Activated CD4-positive, CD25-positive, alpha-beta regulatory T cell treated with anti-CD3 and anti-CD28 coated beads, Interleukin-2, amount 50 U/mL, for 24 hours (primary cell): ENCODE measurements around the gene TRAF7.

Source experiments
- ATAC-seq, 2 donors: fragments of 150-1000 bp; cut with Tn5 transposase; one replicate each; pipeline ENCODE4 v1.10.0; 2021; ENCODE audit warnings: mild to moderate bottlenecking in 1 of 2, moderate library complexity in 1 of 2

Gene TRAF7

GRCh38 chr16:2166263-2167067, 10.9 kb downstream of the TRAF7 start:
- ATAC-seq, result no peak

GRCh38 chr16:2167068-2167638, 11.6 kb downstream of the TRAF7 start:
- ATAC-seq, result no peak

GRCh38 chr16:2170080-2170479, 14.5 kb downstream of the TRAF7 start:
- ATAC-seq, result no peak

DNA sequence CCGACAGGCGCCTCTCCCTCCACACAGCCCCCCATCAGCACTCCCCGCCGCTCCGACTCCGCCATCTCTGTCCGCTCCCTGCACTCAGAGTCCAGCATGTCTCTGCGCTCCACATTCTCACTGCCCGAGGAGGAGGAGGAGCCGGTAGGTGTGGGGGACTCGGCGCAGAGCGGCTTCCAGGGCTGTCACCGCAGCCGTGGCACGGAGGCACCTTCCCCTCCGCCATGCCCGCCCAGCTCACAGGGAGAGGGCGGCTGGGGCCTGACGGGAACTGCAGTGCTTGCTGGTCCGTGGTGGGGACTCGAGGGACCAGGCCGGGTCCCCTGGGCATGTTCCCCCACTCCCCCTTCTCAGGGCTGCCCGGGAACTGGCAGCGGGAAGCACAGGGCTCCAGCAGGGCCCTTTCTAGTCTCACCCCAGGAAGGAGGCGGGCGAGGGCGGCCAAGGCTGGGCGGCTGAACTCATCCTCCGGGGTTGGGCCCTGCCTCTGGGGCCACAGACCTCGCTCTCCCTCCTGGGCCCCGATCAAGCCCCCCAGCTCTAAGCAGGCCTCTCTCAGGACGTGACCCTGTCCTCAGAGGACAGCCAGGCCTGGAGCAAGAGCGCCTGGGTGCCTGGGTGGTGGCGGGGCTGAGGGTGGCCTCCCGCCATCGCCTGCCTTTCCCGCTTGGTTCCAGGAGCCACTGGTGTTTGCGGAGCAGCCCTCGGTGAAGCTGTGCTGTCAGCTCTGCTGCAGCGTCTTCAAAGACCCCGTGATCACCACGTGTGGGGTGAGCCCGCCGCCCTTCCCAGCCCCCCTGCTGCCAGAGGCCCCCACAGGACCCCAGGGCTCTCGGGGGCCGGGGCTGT, 15.2 kb downstream of the TRAF7 start:
- no peak for ATAC-seq

DNA sequence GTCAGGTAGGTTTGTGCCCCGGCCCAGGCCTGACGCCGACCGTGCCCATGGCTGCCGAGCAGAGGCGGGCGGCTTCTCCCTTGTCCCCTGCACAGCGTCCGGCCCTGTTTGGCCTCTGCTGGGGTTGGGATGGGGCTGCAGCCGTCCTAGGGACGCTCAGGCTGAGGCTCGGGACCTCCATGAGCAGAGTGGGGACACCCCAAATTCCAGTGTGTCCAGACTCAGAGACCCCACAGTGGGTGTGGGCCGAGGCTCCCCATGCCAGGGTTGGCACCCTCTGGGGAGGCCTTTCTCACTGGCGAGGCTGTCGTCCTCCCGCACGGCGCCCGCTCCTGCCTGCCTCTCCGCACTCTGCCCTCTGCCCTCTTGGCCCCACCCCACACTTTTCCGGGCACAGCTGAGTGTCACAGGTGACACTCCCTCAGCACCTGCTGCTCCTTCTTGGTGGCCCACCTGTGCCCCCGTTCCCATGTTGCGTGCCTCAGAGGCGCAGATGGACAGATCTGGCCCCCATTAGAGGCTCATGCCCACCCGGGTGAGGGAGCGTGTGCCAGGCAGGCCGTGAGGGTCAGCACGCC, 16.1 kb downstream of the TRAF7 start:
- no peak for ATAC-seq

- no peak for ATAC-seq
These were observed 17.2 kb downstream of the TRAF7 start for GRCh38 chr16:2172688-2173335.

GRCh38 chr16:2173366-2173765, 17.8 kb downstream of the TRAF7 start:
- ATAC-seq, result no peak

GRCh38 chr16:2173916-2174315, 18.3 kb downstream of the TRAF7 start:
- ATAC-seq, result no peak

DNA sequence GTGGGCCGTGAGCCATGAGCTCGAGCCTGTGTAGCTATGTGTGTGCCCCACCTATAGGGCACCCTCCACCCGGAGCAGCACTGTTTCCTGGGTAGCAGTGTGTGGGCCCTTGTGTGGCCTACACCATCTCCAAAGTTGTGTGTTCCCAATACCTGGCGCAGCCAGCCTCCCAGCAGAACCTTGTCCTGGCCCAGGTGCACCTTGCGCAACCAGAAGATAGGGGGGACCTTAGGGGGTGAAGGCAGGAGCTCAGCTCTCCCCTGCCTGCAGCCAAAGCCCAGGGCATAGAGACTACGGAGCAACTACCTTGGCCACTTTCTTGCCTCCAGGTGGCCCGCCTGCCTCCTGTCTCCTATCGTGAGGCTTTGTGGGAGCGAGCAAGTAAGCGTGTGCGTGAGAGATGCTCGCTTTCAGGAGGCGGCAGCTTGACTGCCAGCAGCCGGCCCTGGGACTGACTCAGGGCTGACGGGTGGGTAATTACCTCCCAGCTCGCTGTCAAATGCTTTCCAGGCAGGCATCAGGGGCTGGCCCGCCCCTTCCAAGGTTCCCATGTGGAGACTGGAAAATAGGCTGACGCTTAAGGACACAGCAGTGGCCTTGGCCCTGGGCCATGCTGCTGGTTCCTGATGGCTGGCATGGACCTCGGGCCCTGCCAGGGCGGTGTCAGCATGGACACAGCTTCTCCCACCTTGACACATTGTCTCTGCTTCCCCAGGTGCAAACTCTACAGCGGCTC, 19.0 kb downstream of the TRAF7 start:
- ATAC-seq, result no peak

DNA sequence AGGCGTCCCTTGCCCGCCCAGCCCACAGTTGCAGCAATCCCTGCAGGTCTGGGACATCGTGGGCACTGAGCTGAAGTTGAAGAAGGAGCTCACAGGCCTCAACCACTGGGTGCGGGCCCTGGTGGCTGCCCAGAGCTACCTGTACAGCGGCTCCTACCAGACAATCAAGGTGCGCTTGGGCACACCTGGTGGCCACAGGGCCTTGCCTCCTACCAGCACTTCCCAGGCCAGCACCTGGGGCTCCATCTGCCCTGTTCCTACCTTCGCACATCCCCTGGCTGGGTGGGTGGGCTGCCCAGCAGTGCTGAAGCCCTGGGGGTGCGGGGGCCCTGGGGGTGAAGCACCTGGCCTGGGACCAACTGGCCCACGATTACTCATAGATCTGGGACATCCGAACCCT, 19.9 kb downstream of the TRAF7 start:
- ATAC-seq, result no peak

DNA sequence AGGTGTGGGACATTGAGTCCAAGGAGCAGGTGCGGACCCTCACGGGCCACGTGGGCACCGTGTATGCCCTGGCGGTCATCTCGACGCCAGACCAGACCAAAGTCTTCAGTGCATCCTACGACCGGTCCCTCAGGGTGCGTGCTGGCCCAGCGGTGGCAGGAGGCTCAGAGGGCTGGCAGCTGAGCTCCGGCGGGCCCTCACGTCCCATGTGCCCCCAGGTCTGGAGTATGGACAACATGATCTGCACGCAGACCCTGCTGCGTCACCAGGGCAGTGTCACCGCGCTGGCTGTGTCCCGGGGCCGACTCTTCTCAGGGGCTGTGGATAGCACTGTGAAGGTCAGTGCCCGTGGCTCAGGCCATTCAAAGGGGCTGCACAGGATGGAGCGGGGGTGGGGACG, 20.5 kb downstream of the TRAF7 start:
- ATAC-seq, result no peak

- no peak for ATAC-seq
These were observed 21.5 kb downstream of the TRAF7 start for GRCh38 chr16:2177101-2177500.

DNA sequence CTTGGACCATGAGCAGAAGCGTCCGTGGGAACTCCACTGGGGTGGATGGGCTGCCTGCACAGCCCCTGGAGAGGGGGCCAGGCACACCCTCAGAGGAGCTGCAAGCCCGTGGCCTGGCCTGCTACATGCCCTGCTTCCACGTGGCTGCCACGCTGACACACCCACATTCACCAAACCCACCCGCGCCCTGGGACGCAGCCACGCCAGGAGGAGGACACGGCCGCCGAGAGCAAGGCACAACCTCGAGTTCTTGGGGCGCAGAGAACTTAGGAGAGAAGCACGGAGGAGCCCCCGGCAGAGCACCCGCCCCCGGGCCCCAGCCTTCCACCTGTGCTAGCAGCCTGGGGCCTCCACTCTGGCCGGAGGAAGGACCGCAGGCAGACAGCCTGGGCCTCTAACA, 22.0 kb downstream of the TRAF7 start:
- ATAC-seq, result no peak

DNA sequence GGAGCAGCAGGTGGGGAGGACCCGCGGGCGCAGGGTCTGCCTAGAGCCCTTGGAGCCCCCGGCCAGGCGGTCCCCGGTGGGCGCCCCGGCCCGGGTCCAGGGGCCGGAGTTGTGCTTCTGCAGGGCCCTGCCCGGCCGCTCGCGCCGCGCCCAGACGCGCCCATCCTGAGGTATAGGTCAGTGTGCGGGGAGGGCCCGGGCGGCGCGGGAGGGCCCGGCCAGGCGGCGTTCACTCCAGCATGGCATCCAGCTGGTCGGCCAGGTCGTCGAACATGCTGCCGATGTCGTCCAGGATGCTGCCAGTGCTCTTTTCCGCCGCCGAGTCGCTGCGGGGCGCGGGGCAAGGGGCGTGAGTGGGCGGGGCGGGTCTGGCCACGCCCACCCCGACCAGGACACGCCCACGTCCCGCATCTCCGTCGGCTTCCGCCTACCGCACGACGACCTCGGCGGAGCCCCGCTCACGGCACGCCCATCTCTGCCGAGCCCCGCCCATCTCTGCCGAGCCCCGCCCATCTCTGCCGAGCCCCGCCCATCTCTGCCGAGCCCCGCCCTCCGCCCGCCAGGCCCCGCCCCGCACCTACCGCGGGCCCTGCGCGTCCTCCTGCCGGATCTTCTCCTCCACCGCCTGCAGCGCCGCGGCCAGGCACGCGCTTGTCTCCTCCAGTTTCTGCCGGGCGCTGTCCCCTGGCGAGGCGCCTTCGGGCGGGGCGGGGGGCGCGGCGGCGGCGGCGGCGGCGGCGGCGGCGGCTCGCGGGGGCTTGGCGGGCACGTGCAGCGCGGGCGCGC, 22.9 kb downstream of the TRAF7 start:
- ATAC-seq, result peak; percentile 24 to 46

- ATAC-seq, result no peak
These were observed 23.5 kb downstream of the TRAF7 start for GRCh38 chr16:2179107-2179501.

DNA sequence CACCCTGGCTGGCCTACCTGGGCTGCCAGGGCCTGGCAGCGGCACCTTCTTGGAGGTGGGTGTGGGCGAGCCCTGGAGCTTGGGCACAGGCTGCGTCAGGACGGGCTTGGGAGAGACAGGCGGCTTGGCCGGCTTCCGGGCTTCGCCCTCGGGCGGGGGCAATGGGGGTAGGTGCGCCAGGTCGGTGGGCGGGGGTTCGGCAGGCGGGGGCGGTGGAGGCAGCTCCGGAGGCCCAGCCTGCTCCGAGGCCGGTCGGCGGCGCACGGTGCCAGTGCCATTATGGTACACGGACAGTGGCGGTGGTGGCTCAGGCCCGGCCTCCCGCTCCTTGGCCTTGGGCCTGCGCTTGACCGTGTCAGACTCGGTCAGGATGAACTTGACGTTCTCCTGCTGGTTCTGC, 24.0 kb downstream of the TRAF7 start:
- no peak for ATAC-seq

GRCh38 chr16:2180461-2180860, 24.9 kb downstream of the TRAF7 start:
- ATAC-seq, result no peak

DNA sequence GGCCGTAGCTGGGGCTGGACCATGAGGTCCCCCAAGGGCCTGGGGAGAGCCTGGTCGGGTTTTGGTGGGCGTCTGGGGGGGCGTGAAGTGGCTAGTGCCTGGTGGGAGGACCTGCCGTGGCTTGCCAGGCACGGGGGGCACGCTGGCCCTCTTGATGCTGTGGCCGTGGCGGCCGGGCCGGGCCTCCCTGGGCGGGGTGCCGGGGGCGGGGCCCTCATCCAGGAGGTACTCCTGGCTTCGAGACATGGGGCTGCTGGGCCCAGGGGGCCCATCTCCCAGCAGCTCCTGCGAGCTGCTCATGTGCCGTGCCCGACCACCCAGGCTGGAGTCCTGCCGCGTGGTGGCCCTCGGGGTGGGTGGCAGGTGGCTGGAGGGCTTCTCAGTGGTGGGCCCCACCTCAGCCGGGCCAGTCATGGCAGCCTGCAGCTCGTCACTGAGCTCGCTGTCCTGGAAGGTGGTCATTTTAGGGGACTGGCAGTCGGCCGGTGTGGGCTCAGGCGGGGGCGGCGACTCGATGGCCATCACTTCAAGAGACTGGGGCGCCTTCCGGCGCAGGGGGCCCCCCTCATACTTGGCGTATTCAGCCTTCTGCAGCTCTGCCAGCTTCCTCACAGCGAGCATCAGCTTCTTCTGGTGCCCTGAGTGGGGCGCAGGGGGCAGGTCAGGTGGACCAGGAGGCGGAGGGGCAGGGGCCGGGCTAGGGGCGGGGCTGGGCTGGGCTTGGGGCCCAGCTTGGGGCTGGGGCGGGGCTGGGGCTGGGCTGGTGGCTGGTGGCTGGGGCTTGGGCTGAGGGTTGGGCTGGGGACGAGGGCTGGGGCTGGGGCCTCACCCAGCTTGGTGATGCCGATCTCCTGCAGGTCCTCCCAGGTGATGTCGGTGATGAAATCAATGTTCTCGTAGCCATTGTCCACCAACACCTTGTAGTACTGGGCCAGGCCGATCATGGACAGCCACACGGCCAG, 25.7 kb downstream of the TRAF7 start:
- ATAC-seq, result no peak

DNA sequence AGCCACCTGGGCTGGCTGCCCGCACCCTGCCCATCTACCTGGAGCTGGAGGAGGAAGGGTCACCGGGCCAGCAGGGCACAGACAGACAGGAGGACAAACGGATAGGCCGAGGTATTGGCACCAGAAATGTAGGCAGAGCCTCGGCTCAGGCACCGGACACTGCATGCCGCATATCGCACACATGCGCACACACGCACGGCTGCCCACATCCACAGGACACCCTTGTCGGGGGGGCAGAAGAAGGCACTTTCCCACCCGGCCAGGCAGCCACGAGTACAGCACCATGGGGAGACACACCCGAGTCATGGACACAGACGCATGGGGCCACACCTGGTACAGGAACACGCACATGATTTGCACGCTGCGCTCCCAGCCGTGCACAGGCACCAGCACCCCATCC, 26.4 kb downstream of the TRAF7 start:
- no peak for ATAC-seq

DNA sequence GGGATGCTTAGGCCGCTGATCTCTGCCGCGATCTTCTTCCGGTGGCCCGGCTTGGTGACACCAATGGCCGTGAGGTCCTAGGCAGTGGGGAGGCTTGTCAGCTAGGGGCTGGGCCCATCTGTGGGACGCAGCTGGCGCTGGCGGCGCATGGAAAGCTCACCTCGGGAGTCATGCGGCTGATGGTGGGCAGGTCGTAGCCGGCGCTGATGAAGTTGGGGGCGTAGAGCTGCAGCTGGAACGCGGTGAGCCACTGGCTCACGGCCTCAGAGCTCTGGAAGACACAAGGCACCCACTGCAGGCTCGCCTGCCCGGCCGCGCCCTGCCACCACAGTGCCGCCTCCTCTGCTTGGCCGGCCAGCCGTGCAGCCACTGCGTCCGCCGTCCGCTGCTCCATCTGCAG, 28.1 kb downstream of the TRAF7 start:
- no peak for ATAC-seq
